Liver (tissue), 9 donors: Measurements from ENCODE around the gene TM9SF4. TPM values are rescaled to one million over a fixed set of nuclear protein-coding genes. Genes with fewer than 3 reads are reported as not detected.

ENCODE experiments used
- DNase-seq: peaks from one replicate; pipeline ENCODE4 v3.0.0-alpha.2; 2017; ENCODE audit warnings: low spot score
- H3K27ac ChIP-seq, 2 donors: one replicate each; pipeline ENCODE4 v1.7.0; 2013; ENCODE audit warnings: inconsistent platforms in 2 of 2, low read length in 2 of 2, control low read depth in 1 of 2, low read depth in 1 of 2, mild to moderate bottlenecking in 1 of 2
- H3K27me3 ChIP-seq, 4 donors: one replicate each; pipeline versions ENCODE4 v1.6.1 to v1.7.0; 2013; ENCODE audit warnings: low read length in 3 of 4, inconsistent platforms in 1 of 4, mild to moderate bottlenecking in 1 of 4, moderate library complexity in 1 of 4; ENCODE audit not compliant: control insufficient read depth in 4 of 4, insufficient read depth in 4 of 4
- H3K36me3 ChIP-seq, 4 donors: one replicate each; pipeline versions ENCODE4 v1.6.1 to v1.7.0; 2013; ENCODE audit warnings: low read length in 3 of 4, mild to moderate bottlenecking in 3 of 4, low read depth in 1 of 4, moderate library complexity in 1 of 4; ENCODE audit not compliant: control insufficient read depth in 4 of 4, insufficient read depth in 3 of 4
- H3K4me1 ChIP-seq, 4 donors: one replicate each; pipeline versions ENCODE4 v1.6.1 to v1.7.0; 2013; ENCODE audit warnings: low read length in 3 of 4, mild to moderate bottlenecking in 3 of 4, moderate library complexity in 1 of 4; ENCODE audit not compliant: control insufficient read depth in 4 of 4, insufficient read depth in 4 of 4
- H3K4me3 ChIP-seq, 3 donors: one replicate each; pipeline versions ENCODE4 v1.6.1 to v1.7.0; 2013; ENCODE audit warnings: low read length in 3 of 3, control low read depth in 1 of 3, low read depth in 1 of 3, mild to moderate bottlenecking in 1 of 3
- H3K9ac ChIP-seq, 2 donors: one replicate each; pipeline ENCODE4 v1.7.0; 2013; ENCODE audit warnings: low read length in 2 of 2, mild to moderate bottlenecking in 2 of 2, moderate library complexity in 2 of 2, control low read depth in 1 of 2, low read depth in 1 of 2
- H3K9me3 ChIP-seq, 4 donors: one replicate each; pipeline versions ENCODE4 v1.6.1 to v1.7.0; 2013; ENCODE audit warnings: low read length in 3 of 4; ENCODE audit not compliant: control insufficient read depth in 4 of 4
- ATF3 ChIP-seq: IDR thresholded peaks from 2 replicates; pipeline ENCODE4 v1.6.1; 2016; ENCODE audit warnings: antibody characterized with exemption
- CTCF ChIP-seq: fragments of 150-350 bp; IDR thresholded peaks from 2 replicates; pipeline ENCODE4 v1.5.1; 2017; ENCODE audit warnings: improper control_type of control experiment, low read depth, low read length; ENCODE audit not compliant: missing input control
- EGR1 ChIP-seq, 2 donors: IDR thresholded peaks; 2 replicates each; pipeline ENCODE4 v1.6.1; 2016 to 2018; ENCODE audit warnings: antibody characterized with exemption in 2 of 2, low read depth in 2 of 2
- FOXA1 ChIP-seq: IDR thresholded peaks from 2 replicates; pipeline ENCODE4 v1.6.1; 2016; ENCODE audit warnings: antibody characterized with exemption
- FOXA2 ChIP-seq: IDR thresholded peaks from 2 replicates; pipeline ENCODE4 v1.6.1; 2016; ENCODE audit warnings: antibody characterized with exemption
- GABPA ChIP-seq, 2 donors: IDR thresholded peaks in 1 of 2; conservative IDR thresholded peaks in 1 of 2; 2 replicates each; pipeline ENCODE4 v1.6.1; 2016; ENCODE audit warnings: antibody characterized with exemption in 2 of 2, mild to moderate bottlenecking in 1 of 2, moderate library complexity in 1 of 2
- HNF4A ChIP-seq, 2 donors: conservative IDR thresholded peaks; 2 replicates each; pipeline ENCODE4 v1.6.1; 2016; ENCODE audit warnings: antibody characterized with exemption in 2 of 2, mild to moderate bottlenecking in 2 of 2
- HNF4G ChIP-seq: IDR thresholded peaks from 2 replicates; pipeline ENCODE4 v1.6.1; 2016; ENCODE audit warnings: antibody characterized with exemption
- JUND ChIP-seq, 2 donors: IDR thresholded peaks; 2 replicates each; pipeline ENCODE4 v1.6.1; 2016; ENCODE audit warnings: antibody characterized with exemption in 2 of 2
- MAX ChIP-seq: IDR thresholded peaks from 2 replicates; pipeline ENCODE4 v1.6.1; 2016; ENCODE audit warnings: antibody characterized with exemption
- NR2F2 ChIP-seq: IDR thresholded peaks from 2 replicates; pipeline ENCODE4 v1.6.1; 2016; ENCODE audit warnings: antibody characterized with exemption
- RAD21 ChIP-seq, 2 donors: IDR thresholded peaks; 2 replicates each; pipeline ENCODE4 v1.6.1; 2016; ENCODE audit warnings: antibody characterized with exemption in 2 of 2, mild to moderate bottlenecking in 2 of 2
- REST ChIP-seq: IDR thresholded peaks from 2 replicates; pipeline ENCODE4 v1.6.1; 2016; ENCODE audit warnings: antibody characterized with exemption, mild to moderate bottlenecking
- RXRA ChIP-seq, 2 donors: IDR thresholded peaks; 2 replicates each; pipeline ENCODE4 v1.6.1; 2017 to 2018; ENCODE audit warnings: antibody characterized with exemption in 2 of 2, mild to moderate bottlenecking in 1 of 2
- SP1 ChIP-seq: IDR thresholded peaks from 2 replicates; pipeline ENCODE4 v1.6.1; 2018; ENCODE audit warnings: antibody characterized with exemption, mild to moderate bottlenecking
- TAF1 ChIP-seq: conservative IDR thresholded peaks from 2 replicates; pipeline ENCODE4 v1.6.1; 2016; ENCODE audit warnings: antibody characterized with exemption, mild to moderate bottlenecking
- YY1 ChIP-seq: IDR thresholded peaks from 2 replicates; pipeline ENCODE4 v1.6.1; 2016; ENCODE audit warnings: antibody characterized with exemption, mild to moderate bottlenecking
- ZBTB33 ChIP-seq: IDR thresholded peaks from 2 replicates; pipeline ENCODE4 v1.6.1; 2016; ENCODE audit warnings: antibody characterized with exemption
- WGBS: extraction: QIAGEN DNeasy Blood & Tissue Kit; methylation state at CpG from one replicate; pipeline ENCODE4 v1.1.7; 2013; 5-methylcytosine and 5-hydroxymethylcytosine counted together
- polyA plus RNA-seq, 2 donors: library from polyadenylated mRNA; stranded (reverse) in 1 of 2; unstranded in 1 of 2; fragments of 200-250 nt in 1 of 2; fragments of >200 nt in 1 of 2; fragmentation: Nextera tagmentation in 1 of 2; extraction: Ambion mirVana in 1 of 2; gene quantifications; one replicate each; pipeline versions ENCODE4 v1.2.1 to v1.2.3, GENCODE V29; 2013 to 2015
- total RNA-seq, 2 donors: library from RNA; depleted of rRNA; stranded (reverse); fragments of >200 nt; gene quantifications; one replicate each; pipeline ENCODE4 v1.2.3, GENCODE V29; 2014
- donor health status: healthy.
- donor health status: healthy.
- donor health status: healthy.
- donor health status: healthy.
- donor health status: healthy.

TM9SF4 gene
- total and polyA plus RNA-seq, 4 donors = 15.9 to 26.2 (median 22.2) TPM

- Histone ChIP-seq H3K27me3 (no peaks in the 10 kb centered on the region), H3K9ac (peak overlapping the region in 1 of 2 donors; percentile 88), H3K4me3 (peak overlapping the region in 2 of 3 donors; percentile 73 to 84), H3K27ac (no peak overlapping the region), H3K4me1 (peaks cover 3 to 31% (median 20%) of the 10 kb centered on the region in 4 donors), H3K36me3 (peaks cover 0 to 6% (median 3%) of the 10 kb centered on the region in 4 donors), H3K9me3 (no peaks in the 10 kb centered on the region)
- no peak for TF ChIP-seq TAF1
- TF ChIP-seq FOXA2 = no peak
- no peak for TF ChIP-seq SP1
- no peak for TF ChIP-seq MAX
- TF ChIP-seq ZBTB33 = no peak
- no peak for TF ChIP-seq YY1
- TF ChIP-seq CTCF = no peak
- TF ChIP-seq NR2F2 = no peak
- no peak for TF ChIP-seq JUND (IDR thresholded peaks at IDR 0.05)
- 72% methylated on average over 3 of the region's 3 CpGs for WGBS
- DNase-seq = no peak
Measured at GRCh38 chr20:32110727-32111126, 1.2 kb downstream of the TM9SF4 start.

GRCh38 chr20:32111156-32111686 lies 1.7 kb downstream of the TM9SF4 start:
- Histone ChIP-seq H3K9ac (no peak overlapping the region), H3K36me3 (peaks cover 0 to 6% (median 3%) of the 10 kb centered on the region in 4 donors), H3K9me3 (no peaks in the 10 kb centered on the region), H3K4me1 (peaks cover 3 to 31% (median 20%) of the 10 kb centered on the region in 4 donors), H3K27ac (peak overlapping the region in 1 of 2 donors; percentile 29), H3K27me3 (no peaks in the 10 kb centered on the region), H3K4me3 (no peak overlapping the region)
- TF ChIP-seq RXRA (IDR thresholded peaks at IDR 0.05) = no peak
- peak in 1 of 2 donors; percentile 53 for TF ChIP-seq HNF4A (conservative IDR thresholded peaks at IDR 0.05)
- TF ChIP-seq JUND (IDR thresholded peaks at IDR 0.05) = peak in 1 of 2 donors; percentile 14
- no peak for TF ChIP-seq ZBTB33
- no peak for TF ChIP-seq TAF1
- TF ChIP-seq FOXA2 = no peak
- TF ChIP-seq GABPA (IDR thresholded peaks at IDR 0.05 in 1 of 2, conservative IDR thresholded peaks at IDR 0.05 in 1 of 2) = no peak
- TF ChIP-seq RAD21 (IDR thresholded peaks at IDR 0.05) = no peak
- TF ChIP-seq MAX = no peak
- no peak for TF ChIP-seq REST
- TF ChIP-seq FOXA1 = no peak
- TF ChIP-seq NR2F2 = no peak
- no peak for TF ChIP-seq YY1
- no peak for TF ChIP-seq ATF3
- no peak for TF ChIP-seq CTCF
- TF ChIP-seq HNF4G = no peak
- no peak for TF ChIP-seq EGR1 (IDR thresholded peaks at IDR 0.05; ENCODE audit: low read depth in 2 of 2)
- TF ChIP-seq SP1 = peak; percentile 17
- DNase-seq = no peak
- WGBS = 27% methylated on average over 3 of the region's 3 CpGs
